Bronchial epithelial cell (primary cell): ENCODE measurements around the gene CTDSPL2. TPM values are rescaled to one million over a fixed set of nuclear protein-coding genes. Genes with fewer than 3 reads are reported as not detected.

Experiments
- DNase-seq: peaks from one replicate; pipeline ENCODE4 v3.0.0-alpha.2; 2010; ENCODE audit warnings: low read depth
- FAIRE-seq: peaks from 2 replicates; lab custom pipeline; 2011; peaks lifted over from hg19 to GRCh38; lab: Jason Lieb, UNC
- H3K27me3 ChIP-seq: 2 replicates; pipeline ENCODE4 v1.5.1; 2011; ENCODE audit warnings: low read length; ENCODE audit not compliant: control insufficient read depth, insufficient read depth
- H3K36me3 ChIP-seq: 2 replicates; pipeline ENCODE4 v1.5.1; 2011; ENCODE audit warnings: low read length; ENCODE audit not compliant: control insufficient read depth, insufficient read depth
- H3K4me3 ChIP-seq: 2 replicates; pipeline ENCODE4 v1.5.1; 2011; ENCODE audit warnings: mild to moderate bottlenecking, low read depth, low read length, control low read depth
- CTCF ChIP-seq: IDR thresholded peaks from 2 replicates; pipeline ENCODE4 v1.5.1; 2011; ENCODE audit warnings: mild to moderate bottlenecking, moderate library complexity, low read length, control low read depth, inconsistent platforms; ENCODE audit not compliant: insufficient read depth, severe bottlenecking
- total RNA-seq: library from RNA; depleted of rRNA; stranded (reverse); fragments of >200 nt; gene quantifications from 2 replicates; pipeline ENCODE4 v1.2.1, GENCODE V29; 2014

Gene CTDSPL2
- total RNA-seq, 1 donor from 2014 or later: 49.0 TPM

- DNase-seq: no peak
- Histone ChIP-seq H3K4me3 (no peak overlapping the region), H3K36me3 (no peaks in the 10 kb centered on the region), H3K27me3 (no peaks in the 10 kb centered on the region)
- TF ChIP-seq CTCF: no peak
- no peak for FAIRE-seq
Measured at GRCh38 chr15:44397869-44398268, 29.6 kb upstream of the CTDSPL2 start.

GRCh38 chr15:44414001-44414400 lies 13.4 kb upstream of the CTDSPL2 start:
- TF ChIP-seq CTCF: no peak
- no peak overlapping the region for H3K4me3 ChIP-seq
- DNase-seq (no peak), FAIRE-seq (no peak)
- no peaks in the 10 kb centered on the region for H3K36me3 ChIP-seq
- no peaks in the 10 kb centered on the region for H3K27me3 ChIP-seq

GRCh38 chr15:44427756-44428724 lies 611 bp downstream of the CTDSPL2 start:
- Histone ChIP-seq H3K4me3 (peak overlapping the region; percentile 53), H3K27me3 (no peaks in the 10 kb centered on the region), H3K36me3 (no peaks in the 10 kb centered on the region)
- DNase-seq: peak; percentile 71
- FAIRE-seq: no peak
- TF ChIP-seq CTCF: no peak

GRCh38 chr15:44435893-44436667 lies 8.7 kb downstream of the CTDSPL2 start:
- Histone ChIP-seq H3K27me3 (no peaks in the 10 kb centered on the region), H3K4me3 (no peak overlapping the region), H3K36me3 (peaks cover 1% of the 10 kb centered on the region)
- TF ChIP-seq CTCF: no peak
- peak; percentile 79 for DNase-seq
- no peak for FAIRE-seq

GRCh38 chr15:44438402-44438801 lies 11.0 kb downstream of the CTDSPL2 start:
- Histone ChIP-seq H3K36me3 (peaks cover 1% of the 10 kb centered on the region), H3K4me3 (no peak overlapping the region), H3K27me3 (no peaks in the 10 kb centered on the region)
- no peak for TF ChIP-seq CTCF
- FAIRE-seq (no peak), DNase-seq (no peak)
